ENCODE data around the gene ABCF2.

DNA sequence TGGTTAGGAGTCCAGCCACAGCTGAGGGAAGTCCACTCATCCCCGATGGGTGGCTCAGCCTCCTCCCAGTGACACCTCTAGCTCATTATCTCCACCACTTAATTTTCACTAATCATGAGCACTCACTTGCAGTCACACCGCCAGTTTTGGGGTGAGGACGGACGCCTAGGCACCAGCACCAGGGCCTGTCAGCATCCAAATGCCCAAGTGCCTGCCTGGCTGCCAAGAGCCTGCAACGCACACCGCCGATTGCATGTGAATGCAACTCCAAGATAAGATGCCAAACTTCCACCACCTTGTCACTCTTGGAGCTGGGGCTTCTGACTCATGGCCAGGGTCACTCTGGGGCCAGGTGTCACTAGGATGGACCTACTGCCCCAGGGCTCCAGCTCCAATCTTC, 45.9 kb upstream of the ABCF2 start:
- TF ChIP-seq, protein P1, sequence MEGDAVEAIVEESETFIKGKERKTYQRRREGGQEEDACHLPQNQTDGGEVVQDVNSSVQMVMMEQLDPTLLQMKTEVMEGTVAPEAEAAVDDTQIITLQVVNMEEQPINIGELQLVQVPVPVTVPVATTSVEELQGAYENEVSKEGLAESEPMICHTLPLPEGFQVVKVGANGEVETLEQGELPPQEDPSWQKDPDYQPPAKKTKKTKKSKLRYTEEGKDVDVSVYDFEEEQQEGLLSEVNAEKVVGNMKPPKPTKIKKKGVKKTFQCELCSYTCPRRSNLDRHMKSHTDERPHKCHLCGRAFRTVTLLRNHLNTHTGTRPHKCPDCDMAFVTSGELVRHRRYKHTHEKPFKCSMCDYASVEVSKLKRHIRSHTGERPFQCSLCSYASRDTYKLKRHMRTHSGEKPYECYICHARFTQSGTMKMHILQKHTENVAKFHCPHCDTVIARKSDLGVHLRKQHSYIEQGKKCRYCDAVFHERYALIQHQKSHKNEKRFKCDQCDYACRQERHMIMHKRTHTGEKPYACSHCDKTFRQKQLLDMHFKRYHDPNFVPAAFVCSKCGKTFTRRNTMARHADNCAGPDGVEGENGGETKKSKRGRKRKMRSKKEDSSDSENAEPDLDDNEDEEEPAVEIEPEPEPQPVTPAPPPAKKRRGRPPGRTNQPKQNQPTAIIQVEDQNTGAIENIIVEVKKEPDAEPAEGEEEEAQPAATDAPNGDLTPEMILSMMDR (IDR thresholded peaks at IDR 0.05), result no peak
- no peak for TF ChIP-seq EZH2 (IDR thresholded peaks at IDR 0.05; ENCODE audit: borderline replicate concordance, insufficient read depth, low read depth, low read length, poor library complexity, severe bottlenecking)
